H1 (cell line): Measurements from ENCODE around the gene PTGIR. TPM values are rescaled to one million over a fixed set of nuclear protein-coding genes. Genes with fewer than 3 reads are reported as not detected.

ENCODE experiments used
- CTCF ChIA-PET: fragments of 300-600 bp; sonication (Branson Sonifier 250); formaldehyde crosslinking; loops from one replicate; lab custom pipeline; 2021; ENCODE audit not compliant: partially characterized antibody; lab: Charles Lee
- POLR2A ChIA-PET: fragments of 300-600 bp; sonication (Branson Sonifier 250); formaldehyde crosslinking; loops from one replicate; lab custom pipeline; 2021; ENCODE audit warnings: inconsistent platforms; ENCODE audit not compliant: partially characterized antibody; lab: Charles Lee
- DNase-seq, 2 experiments: peaks; one replicate each; pipeline versions ENCODE4 v3.0.0 to v3.0.0-alpha.2; 2010 to 2022; ENCODE audit warnings: low spot score in 2 of 2, low read depth in 1 of 2, mixed read lengths in 1 of 2
- FAIRE-seq: peaks from 2 replicates; lab custom pipeline; 2011; peaks lifted over from hg19 to GRCh38; lab: Jason Lieb, UNC
- H2AFZ ChIP-seq: 2 replicates; pipeline ENCODE4 v1.8.1; 2012; ENCODE audit warnings: low read length, inconsistent platforms
- H2AK5ac ChIP-seq: 2 replicates; pipeline ENCODE4 v1.6.1; 2013; ENCODE audit warnings: low read depth, low read length
- H2BK120ac ChIP-seq: replicated peaks from 2 replicates; pipeline ENCODE3; 2013; ENCODE audit warnings: low read depth, low read length, inconsistent platforms
- H2BK12ac ChIP-seq: 2 replicates; pipeline ENCODE4 v1.6.1; 2013; ENCODE audit warnings: low read depth, low read length
- H2BK15ac ChIP-seq: 2 replicates; pipeline ENCODE4 v1.6.1; 2013; ENCODE audit warnings: low read length
- H2BK20ac ChIP-seq: 2 replicates; pipeline ENCODE4 v1.6.1; 2013; ENCODE audit warnings: low read length
- H2BK5ac ChIP-seq: 2 replicates; pipeline ENCODE4 v1.6.1; 2013; ENCODE audit warnings: low read depth, low read length
- H3K14ac ChIP-seq: 2 replicates; pipeline ENCODE4 v1.6.1; 2013; ENCODE audit warnings: inconsistent platforms; ENCODE audit not compliant: insufficient read length
- H3K18ac ChIP-seq: 2 replicates; pipeline ENCODE4 v1.6.1; 2013; ENCODE audit warnings: low read length; ENCODE audit errors: extremely low read depth
- H3K23ac ChIP-seq: 2 replicates; pipeline ENCODE4 v1.6.1; 2013; ENCODE audit warnings: inconsistent platforms; ENCODE audit not compliant: insufficient read length
- H3K23me2 ChIP-seq: 2 replicates; pipeline ENCODE4 v1.6.1; 2013; ENCODE audit warnings: low read depth, low read length
- H3K27ac ChIP-seq: 2 replicates; pipeline ENCODE4 v1.6.1; 2011; ENCODE audit warnings: low read depth, low read length, inconsistent platforms
- H3K27me3 ChIP-seq, 4 experiments: replicated peaks in 1 of 4; 1 replicate in 1 of 4; 2 replicates in 3 of 4; pipeline versions ENCODE4 v1.6.1 to v1.8.1; 2011 to 2013; ENCODE audit warnings: low read length in 3 of 4, mild to moderate bottlenecking in 3 of 4, inconsistent platforms in 2 of 4, mixed read lengths in 2 of 4, moderate library complexity in 1 of 4; ENCODE audit not compliant: control insufficient read depth in 3 of 4, insufficient read depth in 3 of 4; ENCODE audit errors: extremely low read depth in 1 of 4
- H3K36me3 ChIP-seq, 4 experiments: 2 replicates each; pipeline versions ENCODE4 v1.6.1 to v1.8.1; 2011 to 2013; ENCODE audit warnings: mild to moderate bottlenecking in 4 of 4, low read length in 3 of 4, moderate library complexity in 2 of 4, control low read depth in 1 of 4, inconsistent platforms in 1 of 4; ENCODE audit not compliant: insufficient read depth in 4 of 4, control insufficient read depth in 2 of 4
- H3K4ac ChIP-seq: replicated peaks from 2 replicates; pipeline ENCODE3; 2013; ENCODE audit warnings: low read length, low read depth, mixed read lengths, inconsistent platforms; ENCODE audit not compliant: insufficient read length
- H3K4me1 ChIP-seq, 4 experiments: replicated peaks in 1 of 4; 1 replicate in 1 of 4; 2 replicates in 3 of 4; pipeline versions ENCODE4 v1.6.1 to v1.8.1; 2011 to 2013; ENCODE audit warnings: low read length in 3 of 4, inconsistent platforms in 2 of 4, mixed read lengths in 1 of 4; ENCODE audit not compliant: insufficient read depth in 4 of 4, control insufficient read depth in 3 of 4
- H3K4me2 ChIP-seq, 2 experiments: 2 replicates each; pipeline versions ENCODE4 v1.6.1 to v1.8.1; 2011 to 2013; ENCODE audit warnings: low read depth in 2 of 2, low read length in 2 of 2, control low read depth in 1 of 2, inconsistent platforms in 1 of 2, mild to moderate bottlenecking in 1 of 2; ENCODE audit not compliant: insufficient read depth in 1 of 2
- H3K4me3 ChIP-seq, 4 experiments: fragments of 200-600, 300-600 bp in 1 of 4; sonication (generic), shearing (Covaris generic), sonication (Bioruptor Twin) in 1 of 4; 2 replicates each; pipeline versions ENCODE4 v1.5.1 to v1.8.1; 2011 to 2016; ENCODE audit warnings: low read length in 4 of 4, low read depth in 3 of 4, control low read depth in 2 of 4, inconsistent platforms in 2 of 4, mild to moderate bottlenecking in 2 of 4, mixed read lengths in 1 of 4, moderate library complexity in 1 of 4; ENCODE audit not compliant: insufficient read depth in 2 of 4; ENCODE audit errors: extremely low read depth in 1 of 4
- H3K56ac ChIP-seq: replicated peaks from 2 replicates; pipeline ENCODE3; 2013; ENCODE audit warnings: low read depth, mild to moderate bottlenecking, mixed read lengths, low read length, inconsistent platforms; ENCODE audit not compliant: insufficient read length
- H3K79me1 ChIP-seq: 2 replicates; pipeline ENCODE4 v1.6.1; 2013; ENCODE audit warnings: low read depth, low read length, control low read depth
- H3K79me2 ChIP-seq, 2 experiments: 2 replicates each; pipeline versions ENCODE4 v1.6.1 to v1.8.1; 2012 to 2013; ENCODE audit warnings: low read length in 2 of 2, mild to moderate bottlenecking in 2 of 2, inconsistent platforms in 1 of 2; ENCODE audit not compliant: insufficient read depth in 2 of 2, control insufficient read depth in 1 of 2
- H3K9ac ChIP-seq, 4 experiments: replicated peaks in 1 of 4; 1 replicate in 1 of 4; 2 replicates in 3 of 4; pipeline versions ENCODE4 v1.6.1 to v1.8.1; 2011 to 2013; ENCODE audit warnings: low read depth in 3 of 4, low read length in 3 of 4, control low read depth in 2 of 4, mild to moderate bottlenecking in 2 of 4, moderate library complexity in 2 of 4, inconsistent platforms in 1 of 4; ENCODE audit errors: extremely low read depth in 1 of 4
- H3K9me3 ChIP-seq, 2 experiments: 2 replicates each; pipeline versions ENCODE4 v1.6.1 to v1.8.1; 2012 to 2013; ENCODE audit warnings: mild to moderate bottlenecking in 2 of 2, moderate library complexity in 2 of 2, control low read depth in 1 of 2, inconsistent platforms in 1 of 2, low read depth in 1 of 2, low read length in 1 of 2, mixed read lengths in 1 of 2; ENCODE audit not compliant: insufficient read depth in 2 of 2
- H4K20me1 ChIP-seq, 2 experiments: replicated peaks in 1 of 2; 2 replicates each; pipeline versions ENCODE3 to v1.8.1; 2011 to 2013; ENCODE audit warnings: inconsistent platforms in 2 of 2, low read length in 2 of 2, mild to moderate bottlenecking in 1 of 2; ENCODE audit not compliant: insufficient read depth in 2 of 2, control insufficient read depth in 1 of 2
- H4K5ac ChIP-seq: 2 replicates; pipeline ENCODE4 v1.6.1; 2013; ENCODE audit warnings: low read length, low read depth, mixed read lengths, inconsistent platforms; ENCODE audit not compliant: insufficient read length
- H4K8ac ChIP-seq: 2 replicates; pipeline ENCODE4 v1.8.0; 2013; ENCODE audit warnings: mild to moderate bottlenecking, moderate library complexity, low read length, inconsistent platforms; ENCODE audit not compliant: insufficient read depth; ENCODE audit errors: extremely low read depth
- H4K91ac ChIP-seq: replicated peaks from 2 replicates; pipeline ENCODE3; 2013; ENCODE audit warnings: low read length, mixed read lengths, inconsistent platforms; ENCODE audit not compliant: insufficient read length
- TCF12 ChIP-seq: IDR thresholded peaks from 2 replicates; pipeline ENCODE4 v1.6.1; 2011; ENCODE audit warnings: low read depth, mild to moderate bottlenecking, low read length
- ZNF274 ChIP-seq: IDR thresholded peaks from 2 replicates; pipeline ENCODE4 v1.7.0; 2012; ENCODE audit warnings: low read length, borderline replicate concordance; ENCODE audit errors: extremely low read depth
- WGBS, 2 experiments: shearing (Covaris generic) in 1 of 2; methylation state at CpG; one replicate each; pipeline versions ENCODE4 v1.1.6 to v1.1.7; 2013 to 2015; ENCODE audit warnings: low lambda C conversion rate in 2 of 2, mixed read lengths in 2 of 2, inconsistent platforms in 1 of 2, low coverage in 1 of 2, missing lambda C conversion rate in 1 of 2; ENCODE audit not compliant: insufficient replicate concordance in 2 of 2, insufficient coverage in 1 of 2, insufficient read length in 1 of 2; ENCODE audit errors: extremely low coverage in 1 of 2, missing lambda C conversion rate in 1 of 2; 5-methylcytosine and 5-hydroxymethylcytosine counted together
- polyA plus RNA-seq, 7 experiments: library from polyadenylated mRNA; depleted of rRNA in 3 of 7; stranded (reverse) in 5 of 7; unstranded in 2 of 7; fragments of >200 nt in 5 of 7; fragments of 200-250 nt in 2 of 7; gene quantifications; 1 replicate in 5 of 7; 2 replicates in 1 of 7; 4 replicates in 1 of 7; pipeline versions ENCODE4 v1.2.1 to v1.2.3, GENCODE V29; 2011 to 2013; ENCODE audit warnings: missing spikeins in 2 of 7, mixed read lengths in 2 of 7
- total RNA-seq: library from RNA; stranded (reverse); fragmentation: NEBNext Ultra II Directional; extraction: Animal tissue kit (Norgen Biotek cat#: 25700); gene quantifications from 2 replicates; pipeline ENCODE4 v1.2.1, GENCODE V29; 2021

Gene PTGIR
- total and polyA plus RNA-seq, 2 of the 8 experiments (the other 6 are each of a cell fraction or from before 2014, with no cell fraction given), result 0.15 TPM; not detected in 1

DNA sequence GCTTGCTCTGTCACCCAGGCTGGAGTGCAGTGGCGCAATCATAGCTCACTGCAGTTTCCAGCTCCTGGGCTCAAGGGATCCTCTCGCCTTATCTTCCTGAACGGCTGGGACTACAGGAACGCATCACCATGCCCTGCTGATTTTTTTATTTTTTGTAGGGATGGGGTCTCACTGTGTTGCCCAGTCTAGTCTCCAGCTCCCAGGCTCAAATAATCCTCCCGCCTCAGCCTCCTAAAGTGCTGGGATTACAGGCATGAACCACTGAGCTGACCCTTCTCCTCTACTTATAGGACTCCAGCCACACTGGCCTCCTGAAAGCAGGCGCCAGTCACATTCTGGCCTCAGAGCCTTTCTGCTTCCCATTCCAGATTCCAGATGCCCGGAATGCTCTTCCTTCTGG, 25.6 kb upstream of the PTGIR start:
- CTCF ChIA-PET, result interaction anchor here (0.6 to 1.3 kb wide), 3 partner anchors 10 to 252 kb away, joined by 3 to 4 read pairs (median 3); no protein-coding TSS in a partner anchor

More for the DNA sequence above, 25.6 kb upstream of the PTGIR start:
- no peak overlapping the region for H3K18ac ChIP-seq
- H4K91ac ChIP-seq, result no peak overlapping the region
- H2BK5ac ChIP-seq, result no peak overlapping the region
- H3K79me1 ChIP-seq, result no peaks in the 10 kb centered on the region
- no peak overlapping the region for H2BK20ac ChIP-seq
- no peak overlapping the region for H2BK15ac ChIP-seq
- H3K23me2 ChIP-seq, result peaks cover 7% of the 10 kb centered on the region; the same call in 1 of the 2 replicates
- no peak overlapping the region for H3K9ac ChIP-seq
- FAIRE-seq (no peak), DNase-seq (no peak)
- H3K36me3 ChIP-seq, result peaks cover 0 to 8% (median 0%) of the 10 kb centered on the region in 4 experiments; a peak in 1 of 8 replicates
- H3K14ac ChIP-seq, result no peak overlapping the region
- H3K27me3 ChIP-seq, result peaks cover 30 to 48% (median 41%) of the 10 kb centered on the region in 4 experiments
- H3K4me1 ChIP-seq, result peaks cover 4 to 14% (median 5%) of the 10 kb centered on the region in 4 experiments; a peak in 6 of 7 replicates
- no peak overlapping the region for H2BK12ac ChIP-seq
- peaks cover 0 to 8% of the 10 kb centered on the region in 2 experiments; a peak in 1 of 4 replicates for H3K9me3 ChIP-seq
- H3K56ac ChIP-seq, result no peak overlapping the region
- no peak overlapping the region for H2AFZ ChIP-seq
- H3K23ac ChIP-seq, result no peak overlapping the region
- H3K4ac ChIP-seq, result no peak overlapping the region
- no peak overlapping the region for H3K27ac ChIP-seq
- TF ChIP-seq TCF12, result no peak
- no peak for TF ChIP-seq ZNF274
- 92% methylated on average over 7 of the region's 7 CpGs; no CpG with 5 or more reads in 1 of the 2 experiments for WGBS, 2 experiments
- no peak overlapping the region for H4K8ac ChIP-seq
- no peak overlapping the region for H2BK120ac ChIP-seq
- no peak overlapping the region for H4K5ac ChIP-seq
- H3K79me2 ChIP-seq, result no peaks in the 10 kb centered on the region
- H4K20me1 ChIP-seq, result no peaks in the 10 kb centered on the region
- no peak overlapping the region for H3K4me3 ChIP-seq
- no peak overlapping the region for H3K4me2 ChIP-seq
- POLR2A ChIA-PET, result interaction anchor here (0.9 to 1.5 kb wide), 4 partner anchors 9 to 25 kb away, joined by 3 to 6 read pairs (median 4); no protein-coding TSS in a partner anchor
- no peak overlapping the region for H2AK5ac ChIP-seq
